ENCODE results near the gene COBLL1.

COBLL1 gene

GRCh38 chr2:164852086-164852485 is 10.5 kb upstream of the COBLL1 start:
- DNase-seq (ENCODE audit: low read depth), result no peak
- TF ChIP-seq CTCF (conservative IDR thresholded peaks at IDR 0.05; ENCODE audit: low read length), result no peak
- no peak overlapping the region for H3K4me3 ChIP-seq (ENCODE audit: low read length)

- no peak overlapping the region for H3K4me3 ChIP-seq (ENCODE audit: low read length)
- no peak for DNase-seq (ENCODE audit: low read depth)
- no peak for TF ChIP-seq CTCF (conservative IDR thresholded peaks at IDR 0.05; ENCODE audit: low read length)
These were observed 8.6 kb upstream of the COBLL1 start for GRCh38 chr2:164850235-164850634.

GRCh38 chr2:164849506-164849905 is 7.9 kb upstream of the COBLL1 start:
- DNase-seq (ENCODE audit: low read depth), result no peak
- no peak overlapping the region for H3K4me3 ChIP-seq (ENCODE audit: low read length)
- no peak for TF ChIP-seq CTCF (conservative IDR thresholded peaks at IDR 0.05; ENCODE audit: low read length)

GRCh38 chr2:164847981-164848741 is 6.5 kb upstream of the COBLL1 start:
- peak; percentile 54 for DNase-seq (ENCODE audit: low read depth)
- TF ChIP-seq CTCF (conservative IDR thresholded peaks at IDR 0.05; ENCODE audit: low read length), result no peak
- H3K4me3 ChIP-seq (ENCODE audit: low read length), result no peak overlapping the region

GRCh38 chr2:164847291-164847690 is 5.7 kb upstream of the COBLL1 start:
- DNase-seq (ENCODE audit: low read depth), result no peak
- no peak for TF ChIP-seq CTCF (conservative IDR thresholded peaks at IDR 0.05; ENCODE audit: low read length)
- H3K4me3 ChIP-seq (ENCODE audit: low read length), result no peak overlapping the region

- TF ChIP-seq CTCF (conservative IDR thresholded peaks at IDR 0.05; ENCODE audit: low read length), result no peak
- H3K4me3 ChIP-seq (ENCODE audit: low read length), result no peak overlapping the region
- no peak for DNase-seq (ENCODE audit: low read depth)
These were observed 4.7 kb upstream of the COBLL1 start for GRCh38 chr2:164846276-164846675.

GRCh38 chr2:164843346-164843911 is 1.8 kb upstream of the COBLL1 start:
- no peak for TF ChIP-seq CTCF (conservative IDR thresholded peaks at IDR 0.05; ENCODE audit: low read length)
- H3K4me3 ChIP-seq (ENCODE audit: low read length), result no peak overlapping the region
- DNase-seq (ENCODE audit: low read depth), result peak; percentile 42

Measured in AG10803 (cell line).